NCI-H2029 (cell line): Measurements from ENCODE around the gene AKIRIN2.
A peak's percentile ranks its signal among the peaks of the same experiment; 100 is the strongest.

Experiments
- DNase-seq: peaks from one replicate; lab custom pipeline; 2025; lab: John Stamatoyannopoulos, UW

The AKIRIN2 gene

GRCh38 chr6:87654875-87655454 is 47.1 kb downstream of the AKIRIN2 start:
- no peak for DNase-seq

GRCh38 chr6:87654122-87654521 is 47.9 kb downstream of the AKIRIN2 start:
- no peak for DNase-seq

GRCh38 chr6:87653074-87653962 is 48.7 kb downstream of the AKIRIN2 start:
- DNase-seq = no peak

GRCh38 chr6:87645080-87645479 is 57.0 kb downstream of the AKIRIN2 start:
- peak; percentile 32 for DNase-seq

- peak; percentile 19 for DNase-seq
Observed at GRCh38 chr6:87641065-87641692, 60.9 kb downstream of the AKIRIN2 start.

- DNase-seq = no peak
Observed at GRCh38 chr6:87639373-87639772, 62.7 kb downstream of the AKIRIN2 start.

GRCh38 chr6:87637106-87637505 is 64.9 kb downstream of the AKIRIN2 start:
- DNase-seq = no peak

GRCh38 chr6:87636315-87636714 is 65.7 kb downstream of the AKIRIN2 start:
- no peak for DNase-seq

- DNase-seq = no peak
Observed at GRCh38 chr6:87633851-87634250, 68.2 kb downstream of the AKIRIN2 start.

GRCh38 chr6:87630746-87631145 is 71.3 kb downstream of the AKIRIN2 start:
- no peak for DNase-seq

GRCh38 chr6:87628881-87629280 is 73.2 kb downstream of the AKIRIN2 start:
- DNase-seq = no peak

GRCh38 chr6:87628424-87628823 is 73.6 kb downstream of the AKIRIN2 start:
- no peak for DNase-seq
